HL-60/S4 treated with phorbol 12-myristate 13-acetate at 8.2 ng/mL for 4 days and 3 days (cell line): ENCODE results near the gene UNC13D.
"Not testable (repeated sequence)": the region's sequence is repeated elsewhere in the genome, so short reads cannot be mapped to it uniquely, and the experiment has no call there.

ENCODE experiments used
- in situ Hi-C: fragments of 300-500 bp; cut with MboI; formaldehyde crosslinking; loops from 2 replicates; pipeline ENCODE4 v1.15.0; 2022; ENCODE audit warnings: low sequenced_read_pairs

UNC13D gene

DNA sequence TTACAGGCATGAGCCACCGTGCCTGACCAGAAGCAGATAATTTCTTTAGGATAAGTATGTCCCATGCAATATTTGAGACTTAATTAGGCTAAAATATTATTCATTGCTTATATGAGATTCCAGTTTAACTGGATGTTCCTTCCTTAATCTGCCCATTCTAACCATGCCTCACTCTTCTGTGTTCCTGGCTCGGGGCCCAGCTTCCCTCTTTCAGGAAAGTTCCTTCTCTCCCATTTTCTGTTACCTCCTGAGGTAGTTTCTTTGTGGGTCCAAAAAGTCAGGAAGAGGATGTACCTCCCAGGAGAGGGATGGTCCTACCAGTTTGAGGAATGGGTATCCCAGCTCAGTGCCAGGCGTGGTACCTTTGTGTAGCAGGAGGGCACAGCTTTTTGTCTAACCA is 36.3 kb downstream of the UNC13D start:
- in situ Hi-C loops, result no loop called here

DNA sequence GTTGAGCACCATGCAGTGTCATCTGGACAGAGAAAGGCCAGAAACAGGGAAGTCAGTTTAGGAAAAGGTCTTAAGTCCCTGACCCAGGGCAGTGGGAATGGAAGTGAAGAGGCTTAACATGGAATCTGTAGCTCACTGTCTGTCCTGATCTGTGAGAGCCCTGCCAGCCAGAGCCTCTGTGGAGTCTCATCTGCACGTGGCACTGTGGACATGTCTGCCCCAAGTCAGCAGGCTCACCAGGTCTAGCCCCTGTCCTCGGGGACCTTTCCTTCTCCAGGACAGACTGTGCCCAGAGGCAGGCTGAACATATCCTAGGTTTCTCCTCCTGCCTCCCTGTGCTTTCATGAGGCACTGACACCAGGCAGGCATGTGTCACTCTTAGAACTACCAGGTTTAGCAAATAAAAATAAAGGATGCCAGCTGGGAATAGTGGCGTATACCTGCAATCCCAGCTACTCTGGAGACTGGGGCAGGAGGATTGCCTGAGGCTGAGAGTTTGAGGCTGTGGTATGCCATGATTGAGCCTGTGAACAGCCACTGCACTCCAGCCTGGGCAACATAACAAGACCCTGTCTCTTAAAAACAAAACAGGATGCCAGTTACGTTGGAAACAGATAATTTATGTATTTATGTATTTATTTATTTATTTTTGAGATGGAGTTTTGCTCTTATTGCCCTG is 37.2 kb downstream of the UNC13D start:
- in situ Hi-C loops, result no loop called here

DNA sequence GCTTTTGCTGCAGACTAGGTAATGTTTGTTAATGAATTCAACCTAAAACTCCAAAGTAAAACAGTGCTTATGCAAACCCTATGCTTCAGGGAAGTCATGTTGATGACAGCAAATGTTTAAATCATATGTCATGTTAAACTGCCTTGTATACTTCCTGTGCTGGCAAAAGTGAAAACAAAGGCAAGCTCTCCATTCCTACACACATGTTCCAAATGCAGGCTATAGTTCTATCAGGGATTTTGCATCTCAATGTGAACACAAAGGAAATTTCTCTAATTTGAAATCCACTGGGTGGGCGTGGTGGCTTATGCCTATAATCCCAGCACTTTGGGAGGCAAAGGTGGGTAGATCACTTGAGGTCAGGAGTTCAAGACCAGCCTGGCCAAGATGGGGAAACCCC is 40.3 kb downstream of the UNC13D start:
- in situ Hi-C loops, result no loop called here

DNA sequence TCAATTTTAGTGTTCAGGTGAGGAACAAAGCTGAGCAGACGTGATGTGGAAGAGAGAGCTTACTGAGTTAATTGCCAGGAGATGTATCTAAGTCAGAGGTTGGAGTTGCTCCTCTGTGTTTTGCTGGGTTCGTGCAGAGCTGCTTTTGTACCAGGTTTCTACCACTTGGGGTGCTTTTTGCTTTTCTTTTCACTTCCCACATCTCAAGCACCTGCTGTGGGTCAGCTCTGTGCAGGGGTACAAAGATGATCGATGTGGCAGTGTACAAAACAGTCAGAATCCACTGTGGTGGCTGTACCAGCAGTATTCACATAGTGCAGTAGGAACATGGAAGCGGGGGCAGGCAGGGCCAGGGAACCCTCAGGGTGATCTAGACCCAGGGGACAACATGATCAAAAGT is 44.8 kb downstream of the UNC13D start:
- in situ Hi-C loops, result no loop called here

DNA sequence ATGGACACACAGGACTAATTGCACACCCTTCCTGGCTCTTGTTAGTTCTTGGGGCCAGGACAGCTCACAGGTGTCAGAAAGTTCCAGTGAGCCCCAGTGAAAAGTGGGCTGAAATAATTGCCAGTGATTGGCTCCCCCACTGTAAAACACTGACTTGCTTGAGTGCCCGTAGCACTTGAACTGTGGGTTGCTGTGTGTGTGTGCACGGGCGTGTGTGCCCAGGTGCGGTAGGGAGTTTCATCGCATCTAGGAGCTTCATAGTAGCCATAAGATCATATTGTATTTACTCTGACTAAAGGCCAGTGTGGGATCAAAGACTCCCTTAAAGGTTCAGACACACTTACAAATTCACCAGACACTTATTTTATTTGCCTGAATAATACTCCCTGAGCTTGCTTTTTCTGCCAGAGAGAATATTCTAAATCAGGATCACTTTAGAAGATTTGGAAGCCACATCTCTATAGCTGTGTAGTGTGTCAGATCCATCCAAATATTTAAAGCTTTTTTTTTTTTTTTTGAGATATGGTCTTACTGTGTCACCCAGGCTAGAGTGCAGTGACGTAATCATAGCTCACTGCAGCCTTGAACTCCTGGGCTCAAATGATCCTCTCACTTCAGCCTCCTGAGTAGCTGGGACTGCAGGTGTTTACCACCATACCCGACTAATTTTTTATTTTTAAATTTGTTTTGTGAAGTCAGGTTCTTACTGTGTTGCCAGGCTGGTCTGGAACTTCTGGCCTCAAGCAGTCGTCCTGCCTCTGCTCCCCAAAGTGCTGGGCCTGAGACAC is 48.2 kb downstream of the UNC13D start:
- in situ Hi-C loops, result no loop called here

DNA sequence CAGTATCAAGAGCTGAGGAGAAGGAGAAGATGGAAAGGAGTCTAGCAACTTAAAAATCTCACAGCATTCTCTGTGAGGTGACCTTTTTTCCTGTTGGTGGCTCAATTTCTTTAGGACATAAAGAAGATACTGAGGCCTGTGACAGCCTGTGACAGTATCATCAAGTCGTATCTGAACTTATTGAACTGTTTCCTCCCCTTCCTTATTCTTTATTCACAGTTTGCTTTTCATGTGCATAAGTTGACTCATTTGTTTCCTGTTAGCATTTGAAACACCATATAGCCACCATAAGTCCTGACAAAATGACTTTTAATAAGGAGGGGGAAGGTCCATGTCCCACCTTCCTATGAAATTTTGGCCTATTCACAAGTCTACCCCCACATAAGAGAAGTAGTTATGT is 50.7 kb downstream of the UNC13D start:
- in situ Hi-C loops, result no loop called here

DNA sequence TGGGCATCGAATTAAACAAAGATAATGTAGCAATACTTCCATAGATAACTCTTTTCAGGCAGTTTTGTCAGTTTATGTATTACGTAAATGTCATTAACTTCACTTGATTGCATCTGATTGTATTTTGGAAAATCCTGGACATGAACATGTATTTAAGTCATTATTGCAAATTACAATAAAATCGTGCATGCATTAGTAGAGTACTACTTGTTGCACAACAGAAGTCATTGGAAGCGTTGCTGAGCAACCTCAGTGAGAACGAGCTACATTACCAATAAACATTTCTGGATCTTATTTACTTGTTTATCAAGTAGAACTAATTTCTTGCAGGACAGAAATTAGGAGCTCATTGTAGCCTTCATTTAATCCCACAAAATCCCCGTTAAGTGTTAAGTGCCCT is 53.0 kb downstream of the UNC13D start:
- in situ Hi-C loops, result no loop called here

DNA sequence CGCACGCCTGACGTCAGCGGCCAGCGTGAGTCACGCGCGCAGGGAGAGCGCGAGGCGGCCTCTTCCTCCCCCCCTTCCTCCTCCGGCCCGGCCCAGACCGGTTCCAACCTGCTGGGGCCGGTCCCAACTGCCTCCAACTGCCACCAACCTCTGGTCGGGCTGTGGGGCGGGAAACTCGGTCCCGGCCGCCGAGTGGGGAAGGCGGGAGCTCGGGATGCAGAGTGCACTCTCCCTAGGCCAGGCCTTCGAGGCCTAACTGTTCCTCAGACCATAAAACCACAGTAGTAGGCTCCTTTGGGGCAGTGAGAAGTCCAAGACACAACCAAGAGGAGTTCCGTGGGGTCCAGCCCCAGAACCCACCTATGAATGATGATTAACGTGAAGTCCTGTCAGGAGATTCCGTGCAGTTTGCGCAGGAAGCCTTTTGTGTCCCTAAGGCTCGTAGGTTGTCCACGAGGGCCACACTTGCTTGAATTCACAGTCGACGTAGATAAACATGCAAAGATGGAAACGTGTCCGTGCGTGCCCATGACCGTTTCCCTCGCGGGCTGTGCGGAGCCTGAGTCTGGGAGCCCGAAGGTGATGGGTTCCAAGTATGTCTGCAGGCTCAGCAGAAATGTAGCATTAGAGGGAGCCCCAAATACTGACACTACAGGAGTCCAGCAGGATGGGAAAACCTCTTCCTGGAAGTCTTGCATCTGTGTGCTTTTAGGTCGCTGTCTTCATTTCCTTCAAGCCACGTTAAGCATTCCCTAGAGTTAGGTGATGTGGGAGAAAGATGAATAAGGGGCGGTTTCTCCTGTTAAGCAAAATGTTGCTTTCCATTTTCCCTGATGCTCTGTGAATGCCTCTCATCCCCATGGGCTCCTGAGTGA is 59.0 kb downstream of the UNC13D start:
- in situ Hi-C loops, result no loop called here

DNA sequence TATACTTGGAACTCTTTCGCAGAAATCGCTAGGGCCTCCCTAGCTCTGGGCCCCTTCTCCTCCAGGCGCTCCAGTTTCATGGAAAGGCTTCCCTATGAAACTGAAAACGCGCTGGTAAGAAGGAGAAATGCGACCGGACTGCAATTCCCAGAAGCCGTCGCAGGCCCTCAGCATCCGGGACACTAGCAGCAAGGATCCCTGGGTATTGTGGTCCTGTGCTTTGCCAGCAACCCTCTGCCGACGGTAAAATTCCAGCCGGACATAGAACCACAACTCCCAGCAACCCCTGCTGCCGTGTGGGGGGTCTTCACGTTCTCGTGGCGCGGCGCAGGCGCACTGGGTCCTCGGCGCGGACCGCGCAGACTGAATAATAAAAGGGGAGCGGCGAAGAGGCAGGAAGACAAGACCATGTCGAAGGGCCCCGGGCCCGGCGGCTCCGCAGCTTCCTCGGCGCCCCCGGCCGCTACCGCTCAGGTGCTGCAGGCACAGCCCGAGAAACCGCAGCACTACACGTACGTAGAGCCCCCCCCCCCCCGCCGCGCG is 59.7 kb downstream of the UNC13D start, which contains the start of gene UNK:
Gene UNK, plus strand, starts transcription at position 334 of the 543 bp plus-strand sequence. Its CDS starts 75 bp downstream, at position 409.
- in situ Hi-C loops, result no loop called here

DNA sequence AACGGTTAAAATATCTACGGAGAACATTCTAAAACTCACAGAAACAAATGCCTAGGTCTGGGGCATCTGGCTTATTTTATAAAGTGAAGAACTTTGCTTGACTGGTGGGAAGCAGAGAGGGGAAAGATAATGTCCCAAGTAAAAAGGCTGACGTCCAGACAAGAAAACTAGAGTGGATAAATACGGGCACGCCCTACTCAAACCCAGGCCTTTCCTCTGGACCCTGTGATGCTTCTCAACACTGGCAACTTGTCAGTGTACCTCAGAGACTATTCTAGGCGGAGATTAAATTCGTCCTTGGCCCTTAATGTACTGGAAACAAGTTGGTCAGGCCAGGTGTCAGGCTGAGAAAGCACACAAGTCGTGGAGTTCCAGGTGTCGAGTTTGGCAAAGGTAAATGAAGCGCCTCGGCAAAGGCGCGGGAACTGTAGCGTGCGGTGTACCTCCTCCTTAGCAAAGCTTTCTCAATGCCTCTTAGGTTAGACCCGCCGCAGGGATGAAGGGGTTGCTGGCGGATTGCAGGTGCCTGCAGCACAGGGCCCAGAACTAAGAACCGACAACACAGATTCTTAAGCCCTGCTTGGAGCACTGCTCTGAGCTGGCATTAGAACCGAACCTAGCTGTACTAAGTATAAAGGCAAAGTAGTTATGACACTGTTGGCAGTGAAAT is 60.3 kb downstream of the UNC13D start:
- in situ Hi-C loops, result no loop called here

DNA sequence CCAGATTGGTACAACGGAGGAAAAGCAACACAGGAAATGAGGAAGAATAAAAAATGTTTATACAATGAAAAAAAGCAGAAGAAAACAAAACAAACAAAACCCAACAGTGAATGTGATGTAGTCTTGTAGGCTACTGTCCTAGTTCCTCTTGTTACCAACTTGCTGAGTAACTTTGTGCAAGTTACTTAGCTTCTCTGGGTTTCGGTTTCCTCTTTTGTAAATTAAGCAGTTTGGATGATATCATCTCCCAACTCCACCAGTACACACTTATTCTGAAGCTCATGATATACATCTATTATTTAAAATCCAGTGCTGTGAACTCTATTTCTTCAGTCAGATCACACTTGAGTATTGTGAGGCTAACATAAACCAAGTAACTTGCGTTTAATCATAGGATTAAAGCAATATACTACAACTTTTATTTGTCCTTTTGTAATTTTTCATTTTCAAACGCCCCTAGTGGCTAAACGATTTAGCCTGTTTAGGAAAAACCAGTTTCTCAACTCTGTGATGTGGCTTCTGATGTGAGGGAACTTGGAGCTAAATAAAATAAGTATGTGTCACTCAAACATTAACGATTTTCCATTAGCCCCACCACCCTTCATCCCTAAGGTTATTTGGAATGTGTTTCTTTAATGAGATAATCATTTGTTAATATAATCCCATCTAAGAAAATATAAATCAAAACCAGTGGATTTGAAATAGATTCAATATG is 61.0 kb downstream of the UNC13D start:
- in situ Hi-C loops, result no loop called here

DNA sequence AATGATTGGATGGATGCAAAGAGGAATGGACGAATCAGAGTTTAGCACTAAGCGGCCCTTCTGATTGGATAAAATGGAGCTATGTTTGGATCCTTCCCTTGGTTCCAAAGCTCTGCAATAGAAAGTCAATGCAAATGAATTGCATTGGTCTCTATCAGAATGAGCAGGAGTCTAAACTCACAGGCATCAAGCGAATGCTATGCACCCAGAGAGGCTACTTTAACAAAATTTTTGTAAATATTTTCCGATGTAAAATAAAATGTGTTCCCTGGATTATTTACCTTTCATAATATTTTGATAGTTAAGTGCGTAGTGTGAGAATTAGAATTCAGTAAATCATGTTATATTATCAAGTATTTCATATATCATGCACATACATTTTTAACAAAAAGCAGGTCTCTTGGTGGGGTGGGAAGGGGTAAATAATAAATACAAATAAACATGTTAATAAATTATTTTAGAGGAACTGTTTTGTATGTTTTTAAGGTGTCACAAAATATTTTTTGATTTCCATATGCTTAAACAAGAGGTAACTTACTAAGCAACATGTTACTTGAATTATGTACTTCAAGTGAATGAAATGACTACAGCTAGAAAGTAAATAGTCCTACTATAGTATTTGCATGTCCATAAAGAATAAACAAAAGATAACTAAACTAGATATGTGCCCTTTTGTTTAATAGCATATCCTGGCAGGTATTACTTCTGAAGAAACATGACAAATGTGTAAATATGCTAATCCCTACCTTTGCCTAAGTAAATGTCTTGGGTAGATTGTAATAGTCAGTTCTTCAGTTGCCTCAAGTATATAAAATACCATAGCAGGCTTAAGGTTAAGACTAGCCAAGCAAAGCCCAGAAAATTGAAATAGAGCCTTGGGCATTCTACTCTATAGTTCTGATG is 64.0 kb downstream of the UNC13D start:
- in situ Hi-C loops, result no loop called here

DNA sequence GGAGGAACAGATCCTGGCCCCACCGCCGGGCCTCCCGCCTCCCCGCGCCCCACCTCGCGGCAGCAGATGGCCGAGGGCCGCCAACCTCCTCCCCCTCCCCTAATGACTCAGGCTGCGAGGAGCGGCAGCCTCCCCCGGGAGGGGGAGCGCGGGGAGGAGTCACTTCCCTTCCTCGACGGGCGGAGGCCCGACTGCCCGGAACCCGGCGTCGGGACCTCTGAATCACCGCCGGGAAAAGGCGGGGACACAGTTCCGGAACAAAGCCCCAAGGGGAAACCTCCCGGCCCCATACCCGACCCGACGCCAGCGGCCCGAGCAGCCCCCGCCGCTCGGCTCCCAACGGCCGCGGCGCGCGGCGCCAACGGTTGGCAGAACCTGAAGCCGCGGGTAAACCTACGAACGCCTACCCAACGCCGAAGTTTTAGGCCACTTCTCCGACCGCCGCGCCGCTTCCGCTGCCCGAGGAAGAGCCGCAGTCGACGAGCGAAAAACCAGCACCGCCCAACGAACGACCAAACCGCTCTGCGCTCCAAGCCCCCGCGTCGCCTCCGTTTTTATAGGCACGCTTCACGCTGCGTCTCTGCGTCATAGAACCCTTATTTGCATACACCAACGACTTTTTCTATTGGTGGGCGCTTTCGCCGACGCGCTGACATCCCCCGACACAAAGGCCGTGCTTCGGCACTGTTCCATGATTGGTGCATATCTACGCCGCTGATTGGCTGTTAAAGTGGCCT is 64.8 kb downstream of the UNC13D start:
- in situ Hi-C loops, result no loop called here

DNA sequence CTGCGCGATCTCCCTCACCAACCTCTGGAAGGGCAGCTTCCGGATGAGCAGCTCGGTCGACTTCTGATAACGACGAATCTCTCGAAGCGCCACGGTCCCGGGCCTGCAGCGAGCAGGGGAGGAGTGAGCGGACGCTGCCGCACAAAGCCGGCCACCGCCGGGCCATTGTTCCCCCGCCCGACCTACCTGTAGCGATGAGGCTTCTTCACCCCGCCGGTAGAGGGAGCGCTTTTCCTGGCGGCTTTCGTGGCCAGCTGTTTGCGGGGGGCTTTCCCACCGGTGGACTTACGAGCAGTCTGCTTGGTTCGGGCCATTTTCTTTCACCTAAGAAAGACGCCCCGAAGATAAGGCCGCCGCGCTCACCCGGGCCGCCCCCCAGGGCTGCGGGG is 65.3 kb downstream of the UNC13D start:
- in situ Hi-C loops, result no loop called here

DNA sequence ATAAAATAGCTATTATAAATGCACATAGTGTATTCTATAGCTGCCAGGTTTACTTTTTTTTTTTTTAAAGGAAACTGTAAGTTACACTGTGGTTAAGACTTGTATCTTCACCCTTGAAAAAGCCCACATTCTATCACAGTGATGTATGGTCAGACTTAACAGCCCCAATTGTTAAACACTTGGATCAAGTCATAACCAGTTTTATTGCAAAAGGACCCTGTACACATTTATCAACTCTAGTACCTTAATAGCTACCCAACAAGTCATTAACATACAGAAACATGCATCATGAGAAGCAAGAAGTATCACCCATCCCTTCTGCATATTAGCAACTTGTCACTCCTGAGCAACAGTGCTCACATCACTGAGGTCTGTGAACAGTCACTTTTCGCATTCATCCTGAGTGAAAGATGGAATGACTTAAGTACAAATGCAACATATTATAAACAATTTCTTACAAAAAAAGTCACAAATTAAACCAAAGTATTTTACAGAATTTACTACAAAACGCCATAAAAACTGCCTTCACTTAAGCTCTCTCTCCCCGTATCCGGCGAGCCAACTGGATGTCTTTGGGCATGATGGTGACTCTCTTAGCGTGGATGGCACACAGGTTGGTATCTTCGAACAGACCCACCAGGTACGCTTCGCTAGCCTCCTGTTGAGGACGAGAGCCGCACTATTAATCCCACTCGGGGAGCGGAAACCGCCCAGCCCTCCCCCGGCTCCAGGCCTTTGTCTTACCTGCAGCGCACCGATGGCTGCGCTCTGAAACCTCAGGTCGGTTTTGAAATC is 65.9 kb downstream of the UNC13D start:
- in situ Hi-C loops, result not testable (repeated sequence)

DNA sequence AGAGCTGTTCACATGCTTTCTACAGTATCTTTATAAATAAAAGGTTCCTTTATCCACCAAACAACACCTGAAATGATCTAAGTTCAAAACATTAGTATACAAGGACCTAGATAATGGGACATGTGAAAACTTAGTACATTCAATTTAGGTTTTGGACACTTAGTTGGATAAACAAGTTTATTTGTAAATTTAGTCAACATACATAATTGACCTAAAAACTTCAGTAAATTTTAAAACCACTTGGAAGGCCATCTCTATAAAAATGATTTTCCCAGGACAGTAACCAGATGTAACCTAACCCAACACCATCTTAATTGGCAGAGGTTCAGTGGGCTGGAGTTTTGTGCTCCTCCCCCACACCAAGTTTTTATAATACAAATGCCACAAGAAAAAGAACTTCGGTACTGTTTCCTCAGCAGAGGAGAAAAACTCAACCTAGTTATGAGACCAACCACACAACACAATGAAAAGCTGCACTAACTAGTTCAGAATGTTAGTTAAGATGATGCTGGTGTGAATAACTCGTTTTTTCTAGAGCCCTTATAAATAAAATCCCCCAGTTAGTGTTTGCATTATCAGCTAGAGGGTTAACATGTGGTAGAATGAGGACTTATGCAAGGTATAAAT is 66.8 kb downstream of the UNC13D start:
- in situ Hi-C loops, result no loop called here
